SU-DHL-6 (cell line): ENCODE results near the gene KLHL41.

Experiments
- H2AFZ ChIP-seq: fragments of 200-600 bp; sonication (generic); 2 replicates; pipeline ENCODE4 v1.6.1; 2014; ENCODE audit warnings: low read depth, mild to moderate bottlenecking, moderate library complexity, mixed read lengths, antibody characterized with exemption, low read length; ENCODE audit not compliant: severe bottlenecking
- H3F3A ChIP-seq: fragments of 200-600 bp; shearing (Covaris generic); 2 replicates; pipeline ENCODE4 v1.6.0; 2016; ENCODE audit warnings: antibody characterized with exemption, mild to moderate bottlenecking; ENCODE audit not compliant: insufficient read depth
- H3K27ac ChIP-seq: fragments of 200-600 bp; sonication (generic); 2 replicates; pipeline ENCODE4 v1.5.1; 2016; ENCODE audit warnings: low read depth, mild to moderate bottlenecking, low read length, moderate library complexity, mixed read lengths
- H3K27me3 ChIP-seq: fragments of 200-600 bp; sonication (generic), shearing (Covaris generic); 2 replicates; pipeline ENCODE4 v1.6.0; 2014; ENCODE audit warnings: mild to moderate bottlenecking, low read length
- H3K36me3 ChIP-seq: fragments of 200-600 bp; sonication (generic); 2 replicates; pipeline ENCODE4 v1.6.1; 2014; ENCODE audit warnings: mild to moderate bottlenecking, low read length, mixed read lengths
- H3K4me2 ChIP-seq: fragments of 300-600, 200-600 bp; shearing (Covaris generic), sonication (generic); 2 replicates; pipeline ENCODE4 v1.6.0; 2014; ENCODE audit warnings: low read length, low read depth, mild to moderate bottlenecking; ENCODE audit not compliant: poor library complexity, severe bottlenecking
- H3K4me3 ChIP-seq: fragments of 200-600 bp; sonication (generic); 2 replicates; pipeline ENCODE4 v1.5.1; 2014; ENCODE audit warnings: antibody characterized with exemption, low read length, mild to moderate bottlenecking, mixed read lengths; ENCODE audit not compliant: insufficient read depth, poor library complexity, severe bottlenecking
- H3K79me2 ChIP-seq: fragments of 200-600 bp; sonication (generic); 2 replicates; pipeline ENCODE4 v1.6.1; 2014; ENCODE audit warnings: mild to moderate bottlenecking, low read length, moderate library complexity; ENCODE audit not compliant: insufficient read depth
- H3K9ac ChIP-seq: fragments of 200-600 bp; sonication (generic); 2 replicates; pipeline ENCODE4 v1.7.0; 2014; ENCODE audit warnings: mild to moderate bottlenecking, low read length
- H3K9me2 ChIP-seq: fragments of 200-600 bp; sonication (generic); replicated peaks from 2 replicates; pipeline ENCODE4 v1.6.1; 2014; ENCODE audit warnings: low read length; ENCODE audit not compliant: insufficient read depth
- H3K9me3 ChIP-seq: fragments of 200-600 bp; sonication (generic); 2 replicates; pipeline ENCODE4 v1.6.1; 2014; ENCODE audit warnings: low read length, mixed read lengths; ENCODE audit not compliant: insufficient read depth
- H4K20me1 ChIP-seq: fragments of 200-600 bp; sonication (generic); 2 replicates; pipeline ENCODE4 v1.6.1; 2014; ENCODE audit warnings: low read depth, mild to moderate bottlenecking, antibody characterized with exemption, low read length, moderate library complexity, mixed read lengths
- EZH2phosphoT487 ChIP-seq: fragments of 200-600 bp; sonication (generic), shearing (Covaris generic); conservative IDR thresholded peaks from 2 replicates; pipeline ENCODE4 v1.6.1; 2018; ENCODE audit warnings: mild to moderate bottlenecking, antibody characterized with exemption, low read length, moderate library complexity, mixed read lengths
- TF ChIP-seq, protein P1 (sequence below): fragments of 200-600 bp; sonication (generic); IDR thresholded peaks from one replicate; pipeline ENCODE4 v1.5.1; 2017; ENCODE audit warnings: antibody characterized with exemption, mild to moderate bottlenecking, low read length, moderate library complexity; ENCODE audit not compliant: insufficient read depth, poor library complexity, severe bottlenecking

Gene KLHL41

DNA sequence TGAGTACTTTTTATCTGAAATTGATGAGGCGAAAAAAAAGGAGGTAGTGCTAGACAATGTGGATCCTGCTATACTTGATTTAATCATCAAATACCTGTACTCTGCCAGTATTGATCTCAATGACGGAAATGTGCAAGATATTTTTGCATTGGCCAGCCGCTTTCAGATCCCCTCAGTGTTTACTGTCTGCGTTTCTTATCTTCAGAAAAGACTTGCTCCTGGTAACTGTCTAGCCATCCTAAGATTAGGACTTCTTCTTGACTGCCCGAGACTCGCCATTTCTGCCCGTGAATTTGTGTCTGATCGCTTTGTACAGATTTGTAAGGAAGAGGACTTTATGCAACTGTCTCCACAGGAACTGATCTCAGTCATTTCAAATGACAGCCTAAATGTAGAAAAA lies 453 bp downstream of the KLHL41 start:
- H3K9ac ChIP-seq, result no peak overlapping the region
- no peaks in the 10 kb centered on the region for H3K79me2 ChIP-seq
- no peaks in the 10 kb centered on the region for H3K27me3 ChIP-seq
- H3K9me3 ChIP-seq, result no peaks in the 10 kb centered on the region
- no peak overlapping the region for H2AFZ ChIP-seq
- H3K36me3 ChIP-seq, result no peaks in the 10 kb centered on the region; the same call in 1 of the 2 replicates
- H4K20me1 ChIP-seq, result no peaks in the 10 kb centered on the region
- no peak overlapping the region for H3K4me3 ChIP-seq
- no peaks in the 10 kb centered on the region for H3F3A ChIP-seq
- TF ChIP-seq, protein P1, sequence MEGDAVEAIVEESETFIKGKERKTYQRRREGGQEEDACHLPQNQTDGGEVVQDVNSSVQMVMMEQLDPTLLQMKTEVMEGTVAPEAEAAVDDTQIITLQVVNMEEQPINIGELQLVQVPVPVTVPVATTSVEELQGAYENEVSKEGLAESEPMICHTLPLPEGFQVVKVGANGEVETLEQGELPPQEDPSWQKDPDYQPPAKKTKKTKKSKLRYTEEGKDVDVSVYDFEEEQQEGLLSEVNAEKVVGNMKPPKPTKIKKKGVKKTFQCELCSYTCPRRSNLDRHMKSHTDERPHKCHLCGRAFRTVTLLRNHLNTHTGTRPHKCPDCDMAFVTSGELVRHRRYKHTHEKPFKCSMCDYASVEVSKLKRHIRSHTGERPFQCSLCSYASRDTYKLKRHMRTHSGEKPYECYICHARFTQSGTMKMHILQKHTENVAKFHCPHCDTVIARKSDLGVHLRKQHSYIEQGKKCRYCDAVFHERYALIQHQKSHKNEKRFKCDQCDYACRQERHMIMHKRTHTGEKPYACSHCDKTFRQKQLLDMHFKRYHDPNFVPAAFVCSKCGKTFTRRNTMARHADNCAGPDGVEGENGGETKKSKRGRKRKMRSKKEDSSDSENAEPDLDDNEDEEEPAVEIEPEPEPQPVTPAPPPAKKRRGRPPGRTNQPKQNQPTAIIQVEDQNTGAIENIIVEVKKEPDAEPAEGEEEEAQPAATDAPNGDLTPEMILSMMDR, result no peak
- TF ChIP-seq EZH2phosphoT487, result no peak
- no peak overlapping the region for H3K27ac ChIP-seq
- no peak overlapping the region for H3K4me2 ChIP-seq
- no peaks in the 10 kb centered on the region for H3K9me2 ChIP-seq

DNA sequence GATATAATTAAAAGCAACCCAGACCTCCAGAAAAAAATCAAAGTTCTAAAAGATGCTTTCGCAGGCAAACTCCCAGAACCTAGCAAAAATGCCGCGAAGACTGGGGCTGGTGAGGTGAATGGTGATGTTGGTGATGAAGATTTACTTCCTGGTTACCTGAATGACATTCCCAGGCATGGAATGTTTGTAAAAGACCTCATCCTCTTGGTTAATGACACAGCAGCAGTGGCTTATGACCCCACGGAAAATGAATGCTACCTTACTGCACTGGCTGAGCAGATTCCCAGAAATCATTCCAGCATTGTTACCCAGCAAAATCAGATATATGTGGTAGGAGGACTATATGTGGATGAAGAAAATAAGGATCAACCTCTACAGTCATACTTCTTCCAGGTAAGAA lies 994 bp downstream of the KLHL41 start:
- Histone ChIP-seq H4K20me1 (no peaks in the 10 kb centered on the region), H3K4me3 (no peak overlapping the region), H3K27ac (no peak overlapping the region), H2AFZ (no peak overlapping the region), H3K27me3 (no peaks in the 10 kb centered on the region), H3F3A (no peaks in the 10 kb centered on the region), H3K9ac (no peak overlapping the region), H3K9me2 (no peaks in the 10 kb centered on the region), H3K79me2 (no peaks in the 10 kb centered on the region), H3K36me3 (no peaks in the 10 kb centered on the region; the same call in 1 of the 2 replicates), H3K9me3 (no peaks in the 10 kb centered on the region), H3K4me2 (no peak overlapping the region)
- no peak for TF ChIP-seq EZH2phosphoT487
- TF ChIP-seq, protein P1, result no peak

DNA sequence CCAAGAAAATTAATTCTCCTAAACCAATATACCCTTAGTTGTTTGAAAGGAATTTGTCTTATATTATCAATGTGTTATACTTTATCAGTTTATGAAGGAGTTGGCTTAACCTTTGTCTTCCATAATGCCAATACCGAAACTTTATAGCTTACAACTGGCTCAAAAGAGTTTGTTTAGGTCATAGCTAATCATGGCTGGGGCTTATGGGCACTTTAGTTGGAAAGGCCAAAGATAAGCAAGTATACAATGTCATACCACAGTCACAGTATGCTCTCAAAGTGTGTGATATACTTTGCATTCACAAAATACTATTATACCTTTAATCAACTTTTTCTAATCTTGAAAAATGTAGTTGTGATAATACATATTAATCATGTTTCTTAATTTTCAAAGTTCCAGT lies 2.3 kb downstream of the KLHL41 start:
- Histone ChIP-seq H3K9me3 (no peaks in the 10 kb centered on the region), H2AFZ (no peak overlapping the region), H3K4me2 (no peak overlapping the region), H3K27me3 (no peaks in the 10 kb centered on the region), H3K27ac (no peak overlapping the region), H3K36me3 (no peaks in the 10 kb centered on the region; the same call in 1 of the 2 replicates), H3K4me3 (no peak overlapping the region), H3K9me2 (no peaks in the 10 kb centered on the region), H3K9ac (no peak overlapping the region), H4K20me1 (no peaks in the 10 kb centered on the region), H3K79me2 (no peaks in the 10 kb centered on the region), H3F3A (no peaks in the 10 kb centered on the region)
- TF ChIP-seq EZH2phosphoT487, result no peak
- TF ChIP-seq, protein P1, result no peak
